GM21723 (cell line): ENCODE results near the gene B4GALT7.
"Not testable (repeated sequence)": the region's sequence is repeated elsewhere in the genome, so short reads cannot be mapped to it uniquely, and the experiment has no call there.

ENCODE experiments used
- ATAC-seq: cut with Tn5 transposase; IDR thresholded peaks from one replicate; pipeline ENCODE4 v1.9.1; 2021; ENCODE audit warnings: mild to moderate bottlenecking, moderate library complexity; ENCODE audit not compliant: unreplicated experiment

B4GALT7 gene

GRCh38 chr5:177609076-177610059, 9.4 kb downstream of the B4GALT7 start:
- ATAC-seq, result no peak

- no peak for ATAC-seq
Observed at GRCh38 chr5:177610131-177610769, 10.3 kb downstream of the B4GALT7 start.

- no peak for ATAC-seq
Observed at GRCh38 chr5:177610770-177611445, 11.0 kb downstream of the B4GALT7 start.

GRCh38 chr5:177611446-177612214, 11.7 kb downstream of the B4GALT7 start:
- ATAC-seq, result no peak

GRCh38 chr5:177612215-177612673, 12.3 kb downstream of the B4GALT7 start:
- no peak for ATAC-seq

- no peak for ATAC-seq
Observed at GRCh38 chr5:177620560-177620959, 20.6 kb downstream of the B4GALT7 start.

- not testable (repeated sequence) for ATAC-seq
Observed at GRCh38 chr5:177624172-177624571, 24.2 kb downstream of the B4GALT7 start.

- ATAC-seq, result not testable (repeated sequence)
Observed at GRCh38 chr5:177630186-177630585, 30.3 kb downstream of the B4GALT7 start.

- not testable (repeated sequence) for ATAC-seq
Observed at GRCh38 chr5:177634912-177635311, 35.0 kb downstream of the B4GALT7 start.

- ATAC-seq, result not testable (repeated sequence)
Observed at GRCh38 chr5:177645462-177645861, 45.5 kb downstream of the B4GALT7 start.

GRCh38 chr5:177651235-177651634, 51.3 kb downstream of the B4GALT7 start:
- not testable (repeated sequence) for ATAC-seq

GRCh38 chr5:177657846-177658245, 57.9 kb downstream of the B4GALT7 start:
- not testable (repeated sequence) for ATAC-seq

- not testable (repeated sequence) for ATAC-seq
Observed at GRCh38 chr5:177658542-177658941, 58.6 kb downstream of the B4GALT7 start.
